ENCODE data around the gene TTC28. TPM values are rescaled to one million over a fixed set of nuclear protein-coding genes. Genes with fewer than 3 reads are reported as not detected.

Gene TTC28
- total RNA-seq, 1 donor from 2014 or later, result 79.5 TPM

DNA sequence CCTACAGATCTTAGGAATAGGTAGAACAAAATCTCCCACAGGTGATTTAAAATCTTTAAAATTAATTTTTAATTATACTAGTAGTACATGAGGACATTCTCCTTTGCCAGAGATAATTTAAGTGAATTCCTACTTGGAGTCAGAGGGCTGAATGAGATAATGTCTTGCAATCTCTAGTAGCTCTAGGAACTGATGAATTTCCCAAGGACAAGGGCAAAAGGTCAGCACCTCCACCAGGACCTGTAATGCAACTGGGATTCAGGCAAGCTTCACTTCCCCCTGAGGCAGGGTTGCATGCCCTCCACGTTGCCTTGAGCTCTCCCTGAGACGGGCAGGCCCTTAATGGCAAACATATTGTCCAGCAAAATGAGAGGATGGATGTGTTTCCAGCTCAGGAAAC, 430.2 kb downstream of the TTC28 start:
- DNase-seq (ENCODE audit: low spot score in 2 of 2), result no peak
- FAIRE-seq, result no peak

DNA sequence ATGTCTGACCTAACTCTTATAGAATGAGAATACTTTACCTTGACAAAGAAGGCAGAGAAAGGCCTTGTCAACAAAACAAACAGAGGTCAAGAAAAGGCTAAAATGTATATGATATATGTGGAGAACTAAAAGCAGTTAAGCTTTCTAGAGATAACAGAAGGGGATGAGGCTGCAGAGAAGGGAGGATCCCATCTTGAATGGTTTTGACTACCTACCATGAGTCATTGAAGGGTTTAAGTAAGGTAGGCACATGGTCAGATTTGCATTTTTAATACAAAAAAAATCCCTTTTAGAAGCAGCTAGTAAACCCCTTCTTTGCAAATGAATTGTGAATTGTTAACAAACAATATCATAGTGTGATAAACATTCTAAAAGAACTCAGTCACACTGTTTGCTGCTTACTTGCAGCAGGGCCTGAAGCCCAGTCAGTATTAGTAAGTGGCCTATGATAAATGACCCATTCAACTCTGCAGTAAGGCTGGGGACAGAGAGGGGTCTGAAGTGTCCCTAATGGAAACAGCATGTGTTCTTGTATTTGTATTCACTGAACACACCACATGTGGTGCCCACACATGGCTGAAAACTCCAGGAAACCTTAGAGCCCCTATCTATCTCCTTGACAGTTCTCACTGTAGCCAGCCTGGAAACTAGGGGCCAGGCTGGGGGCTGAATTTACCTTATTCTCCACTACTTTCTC, 431.8 kb downstream of the TTC28 start:
- DNase-seq (ENCODE audit: low spot score in 2 of 2), result peak in 1 of 2 donors; percentile 3

GRCh38 chr22:28247136-28247535, 432.5 kb downstream of the TTC28 start:
- no peak for FAIRE-seq
- no peak for DNase-seq (ENCODE audit: low spot score in 2 of 2)

More for the DNA sequence above, 431.8 kb downstream of the TTC28 start:
- FAIRE-seq, result peak; percentile 36

- FAIRE-seq (no peak), DNase-seq (ENCODE audit: low spot score in 2 of 2) (no peak)
These were observed 433.2 kb downstream of the TTC28 start for GRCh38 chr22:28246397-28246796.

GRCh38 chr22:28245579-28246224, 433.9 kb downstream of the TTC28 start:
- FAIRE-seq, result no peak
- DNase-seq (ENCODE audit: low spot score in 2 of 2), result no peak

GRCh38 chr22:28244757-28245156, 434.9 kb downstream of the TTC28 start:
- FAIRE-seq (no peak), DNase-seq (ENCODE audit: low spot score in 2 of 2) (no peak)

GRCh38 chr22:28243539-28243938, 436.1 kb downstream of the TTC28 start:
- DNase-seq (ENCODE audit: low spot score in 2 of 2) (no peak), FAIRE-seq (no peak)

- peak; percentile 40 for FAIRE-seq
- DNase-seq (ENCODE audit: low spot score in 2 of 2), result no peak
These were observed 437.9 kb downstream of the TTC28 start for GRCh38 chr22:28241656-28242290.

GRCh38 chr22:28239941-28240340, 439.7 kb downstream of the TTC28 start:
- DNase-seq (ENCODE audit: low spot score in 2 of 2), result no peak
- no peak for FAIRE-seq

DNA sequence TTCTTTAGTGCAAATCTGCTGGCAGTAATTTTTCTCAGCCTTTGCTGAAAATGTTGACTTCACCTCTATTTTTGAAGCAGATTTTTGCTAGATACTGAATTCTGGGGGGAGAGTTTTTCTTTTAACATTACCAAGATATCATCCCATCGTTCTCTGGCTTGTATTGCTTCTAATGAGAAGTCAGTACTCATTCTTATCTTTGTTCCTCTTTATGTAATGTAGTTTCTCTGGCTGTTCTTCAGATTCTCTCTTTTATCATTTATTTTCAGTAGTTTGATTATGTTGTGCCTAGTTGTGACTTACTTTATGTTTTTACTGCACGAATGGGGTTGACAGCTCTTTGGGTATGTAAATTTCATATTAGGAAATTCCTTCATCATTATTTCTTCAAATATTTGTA, 441.9 kb downstream of the TTC28 start:
- no peak for FAIRE-seq
- DNase-seq (ENCODE audit: low spot score in 2 of 2), result no peak

DNA sequence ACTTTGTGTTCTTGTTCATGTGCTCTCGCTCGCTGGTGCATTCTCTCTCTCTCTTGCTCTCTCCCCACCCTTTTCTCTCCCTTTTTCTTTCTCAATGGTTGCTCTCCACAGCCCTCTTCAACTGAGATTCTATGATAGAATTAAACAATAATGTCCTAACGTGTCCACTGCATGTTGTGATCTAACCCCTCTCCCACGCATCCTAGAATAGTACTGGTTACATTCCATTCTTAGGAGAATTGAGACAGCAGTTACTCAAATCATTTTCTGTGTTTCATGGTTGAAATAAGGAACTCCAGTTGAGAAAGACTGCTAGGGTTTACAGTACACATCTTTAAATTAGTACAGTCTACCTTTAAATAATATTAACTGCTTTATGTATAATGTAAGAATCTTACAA, 442.5 kb downstream of the TTC28 start:
- DNase-seq (ENCODE audit: low spot score in 2 of 2) (no peak), FAIRE-seq (no peak)

- FAIRE-seq (no peak), DNase-seq (ENCODE audit: low spot score in 2 of 2) (no peak)
These were observed 447.4 kb downstream of the TTC28 start for GRCh38 chr22:28232204-28232603.

DNA sequence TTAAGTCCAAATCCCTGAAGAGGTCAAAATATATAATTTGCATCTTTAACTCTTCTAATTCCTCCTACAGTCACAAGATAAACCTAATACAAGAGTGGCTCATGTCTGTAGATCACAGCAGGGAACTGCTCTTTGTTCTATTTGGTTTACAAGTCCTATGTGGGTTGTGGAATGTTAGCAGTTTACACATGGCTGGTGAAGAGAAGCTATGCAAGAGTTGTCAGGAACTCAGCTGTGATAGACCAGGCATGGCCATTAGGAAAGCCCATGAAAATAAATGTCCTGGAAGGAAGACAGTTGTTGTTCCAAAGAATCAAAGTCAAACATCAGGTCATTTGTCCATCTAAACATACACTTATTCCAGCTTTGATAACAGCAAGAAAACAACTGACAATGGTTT, 448.2 kb downstream of the TTC28 start:
- FAIRE-seq (no peak), DNase-seq (ENCODE audit: low spot score in 2 of 2) (no peak)

GRCh38 chr22:28230671-28231070, 449.0 kb downstream of the TTC28 start:
- FAIRE-seq (no peak), DNase-seq (ENCODE audit: low spot score in 2 of 2) (no peak)

- FAIRE-seq (no peak), DNase-seq (ENCODE audit: low spot score in 2 of 2) (no peak)
These were observed 449.8 kb downstream of the TTC28 start for GRCh38 chr22:28229566-28230485.

GRCh38 chr22:28223826-28224225, 455.8 kb downstream of the TTC28 start:
- no peak for FAIRE-seq
- DNase-seq (ENCODE audit: low spot score in 2 of 2), result no peak

GRCh38 chr22:28222976-28223745, 456.5 kb downstream of the TTC28 start:
- FAIRE-seq, result no peak
- no peak for DNase-seq (ENCODE audit: low spot score in 2 of 2)

- FAIRE-seq (no peak), DNase-seq (ENCODE audit: low spot score in 2 of 2) (no peak)
These were observed 457.1 kb downstream of the TTC28 start for GRCh38 chr22:28222571-28222970.

GRCh38 chr22:28222052-28222451, 457.6 kb downstream of the TTC28 start:
- FAIRE-seq (no peak), DNase-seq (ENCODE audit: low spot score in 2 of 2) (no peak)
